Activated B cell treated with CpG ODN at 0.5 μM for 24 hours (primary cell): ENCODE measurements around the gene PTPRD. TPM values are rescaled to one million over a fixed set of nuclear protein-coding genes. Genes with fewer than 3 reads are reported as not detected.

Experiments
- ATAC-seq: fragments of 200-7000 bp; cut with Tn5 transposase; one replicate; pipeline ENCODE4 v1.10.0; 2021; ENCODE audit warnings: low read depth, mild to moderate bottlenecking, moderate library complexity
- CTCF ChIA-PET: fragments of 350-600 bp; sonication (Branson Sonifier 250); formaldehyde crosslinking; loops from one replicate; lab custom pipeline; 2021; ENCODE audit warnings: antibody characterized with exemption; lab: Charles Lee
- POLR2A ChIA-PET: fragments of 350-600 bp; sonication (Branson Sonifier 250); formaldehyde crosslinking; loops from one replicate; lab custom pipeline; 2021; ENCODE audit warnings: antibody characterized with exemption; lab: Charles Lee
- DNase-seq: peaks from one replicate; pipeline ENCODE4 v3.0.0; 2022
- H3K27ac Mint-ChIP-seq: one replicate; pipeline ENCODE4 v1.8.0; 2020; ENCODE audit warnings: mixed read lengths
- H3K27me3 Mint-ChIP-seq: one replicate; pipeline ENCODE4 v1.8.0; 2021; ENCODE audit warnings: mixed read lengths
- H3K36me3 Mint-ChIP-seq: one replicate; pipeline ENCODE4 v1.8.0; 2021; ENCODE audit warnings: low read depth, mixed read lengths
- H3K4me1 Mint-ChIP-seq: one replicate; pipeline ENCODE4 v1.8.0; 2021; ENCODE audit warnings: mixed read lengths
- H3K4me3 Mint-ChIP-seq: one replicate; pipeline ENCODE4 v1.8.0; 2020; ENCODE audit warnings: mild to moderate bottlenecking, mixed read lengths
- H3K9me3 Mint-ChIP-seq: one replicate; pipeline ENCODE4 v1.8.0; 2020; ENCODE audit warnings: mixed read lengths
- CTCF ChIP-seq: fragments of 200-600 bp; IDR thresholded peaks from one replicate; pipeline ENCODE4 v1.8.0; 2022; ENCODE audit warnings: antibody characterized with exemption, mild to moderate bottlenecking
- intact Hi-C: fragments of 100-400 bp; cut with micrococcal nuclease; formaldehyde crosslinking; loops from one replicate; pipeline ENCODE4 v1.15.1; 2024
- total RNA-seq: library from RNA; stranded (reverse); gene quantifications from 2 replicates; pipeline ENCODE4 v1.2.3, GENCODE V29; 2022

Gene PTPRD
- total RNA-seq, 1 donor from 2014 or later: 0.04 TPM

DNA sequence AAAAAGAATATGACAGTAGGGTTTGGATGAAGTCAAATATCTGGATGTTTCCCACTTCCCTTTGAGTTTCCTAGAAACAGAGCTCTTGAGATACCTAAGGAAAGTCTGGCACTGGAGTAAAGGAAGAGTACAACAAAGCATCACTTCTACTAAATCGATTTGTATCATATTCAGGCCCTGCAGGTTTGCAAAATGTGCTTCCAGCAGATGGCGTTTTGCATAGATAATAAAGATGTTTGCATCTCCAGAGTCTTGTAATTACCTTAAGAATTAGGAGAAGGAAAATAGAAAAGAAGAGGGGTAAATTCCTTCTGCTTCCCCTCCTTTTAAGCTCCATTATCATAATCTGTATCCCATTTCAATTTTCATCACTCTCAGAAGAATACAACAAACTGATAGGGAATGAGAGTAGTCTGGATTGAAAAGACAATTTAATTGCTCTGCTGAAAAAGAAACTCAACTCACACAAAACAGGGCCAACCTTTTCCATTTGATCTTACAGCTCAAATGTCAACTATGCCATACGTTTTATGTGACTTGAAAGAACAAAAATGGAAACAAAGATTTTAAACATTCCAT is 380.4 kb downstream of the PTPRD start:
- Mint-ChIP-seq H3K4me1 (peaks cover 7% of the 10 kb centered on the region), H3K4me3 (no peak overlapping the region), H3K36me3 (no peaks in the 10 kb centered on the region), H3K27ac (no peak overlapping the region), H3K9me3 (no peaks in the 10 kb centered on the region), H3K27me3 (no peaks in the 10 kb centered on the region)
- no peak for ATAC-seq
- intact Hi-C loops: no loop called here
- no peak for TF ChIP-seq CTCF
- POLR2A ChIA-PET: no interaction called here
- DNase-seq: no peak
- CTCF ChIA-PET: no interaction called here

DNA sequence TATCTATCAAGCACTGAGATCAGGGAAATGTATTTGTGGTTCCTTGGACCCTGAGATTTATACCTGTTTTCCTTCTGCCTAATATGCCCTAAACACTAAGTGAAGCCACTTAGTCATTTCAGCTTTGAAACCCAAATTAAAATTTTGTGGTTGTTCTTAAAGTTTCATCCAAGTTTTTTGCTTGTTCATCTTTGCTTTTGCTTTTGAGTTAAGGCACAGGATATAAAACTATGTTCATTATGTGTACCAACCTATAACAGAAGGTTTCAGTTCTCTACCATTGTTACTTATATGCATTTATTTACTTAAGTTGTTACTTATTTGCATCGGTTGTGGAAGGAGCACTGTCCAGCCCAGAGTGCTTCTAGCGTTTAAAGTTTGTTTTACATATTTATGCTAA is 382.3 kb downstream of the PTPRD start:
- Mint-ChIP-seq H3K9me3 (no peaks in the 10 kb centered on the region), H3K27ac (no peak overlapping the region), H3K27me3 (no peaks in the 10 kb centered on the region), H3K36me3 (no peaks in the 10 kb centered on the region), H3K4me1 (peaks cover 7% of the 10 kb centered on the region), H3K4me3 (no peak overlapping the region)
- DNase-seq (no peak), ATAC-seq (no peak)
- intact Hi-C loops: no loop called here
- TF ChIP-seq CTCF: no peak
- CTCF ChIA-PET: no interaction called here
- POLR2A ChIA-PET: no interaction called here

- DNase-seq: no peak
- Mint-ChIP-seq H3K27ac (no peak overlapping the region), H3K4me1 (peaks cover 14% of the 10 kb centered on the region), H3K9me3 (no peaks in the 10 kb centered on the region), H3K27me3 (no peaks in the 10 kb centered on the region), H3K4me3 (no peak overlapping the region), H3K36me3 (no peaks in the 10 kb centered on the region)
- intact Hi-C loops: no loop called here
- no peak for ATAC-seq
- ChIA-PET CTCF (no interaction called here), POLR2A (no interaction called here)
- no peak for TF ChIP-seq CTCF
Observed at GRCh38 chr9:10228082-10228481, 384.7 kb downstream of the PTPRD start.

GRCh38 chr9:10226996-10227395 is 385.8 kb downstream of the PTPRD start:
- Mint-ChIP-seq H3K4me1 (peaks cover 24% of the 10 kb centered on the region), H3K27me3 (no peaks in the 10 kb centered on the region), H3K36me3 (no peaks in the 10 kb centered on the region), H3K27ac (no peak overlapping the region), H3K4me3 (no peak overlapping the region), H3K9me3 (no peaks in the 10 kb centered on the region)
- DNase-seq (no peak), ATAC-seq (no peak)
- no peak for TF ChIP-seq CTCF
- POLR2A ChIA-PET: no interaction called here
- intact Hi-C loops: no loop called here
- CTCF ChIA-PET: no interaction called here

- ATAC-seq (no peak), DNase-seq (no peak)
- intact Hi-C loops: no loop called here
- no peaks in the 10 kb centered on the region for H3K36me3 Mint-ChIP-seq
- no peak overlapping the region for H3K27ac Mint-ChIP-seq
- no peak for TF ChIP-seq CTCF
- H3K4me1 Mint-ChIP-seq: peaks cover 12% of the 10 kb centered on the region
- ChIA-PET POLR2A (no interaction called here), CTCF (no interaction called here)
- no peaks in the 10 kb centered on the region for H3K27me3 Mint-ChIP-seq
- H3K9me3 Mint-ChIP-seq: no peaks in the 10 kb centered on the region
- no peak overlapping the region for H3K4me3 Mint-ChIP-seq
Observed at GRCh38 chr9:10212702-10213101, 400.1 kb downstream of the PTPRD start.
